Spleen (tissue), 11 donors: ENCODE results near the gene C6orf132. TPM values are rescaled to one million over a fixed set of nuclear protein-coding genes. Genes with fewer than 3 reads are reported as not detected.

Experiments
- DNase-seq: peaks from one replicate; pipeline ENCODE4 v3.0.0-alpha.2; 2020
- H3K27ac ChIP-seq, 8 donors: fragments of 200-600 bp; sonication (generic) in 7 of 8; 1 replicate in 4 of 8; 2 replicates in 4 of 8; pipeline versions ENCODE4 v1.5.0 to v1.8.0; 2016 to 2021; ENCODE audit warnings: inconsistent platforms in 4 of 8, mild to moderate bottlenecking in 4 of 8, moderate library complexity in 1 of 8
- H3K27me3 ChIP-seq, 7 donors: fragments of 200-600 bp; sonication (generic) in 6 of 7; replicated peaks in 1 of 7; 1 replicate in 4 of 7; 2 replicates in 3 of 7; pipeline versions ENCODE4 v1.5.0 to v1.8.0; 2016 to 2021; ENCODE audit warnings: inconsistent platforms in 3 of 7, mild to moderate bottlenecking in 1 of 7
- H3K36me3 ChIP-seq, 6 donors: fragments of 200-600 bp; sonication (generic) in 5 of 6; 1 replicate in 4 of 6; 2 replicates in 2 of 6; pipeline versions ENCODE4 v1.5.0 to v1.8.0; 2016 to 2021; ENCODE audit warnings: inconsistent platforms in 2 of 6
- H3K4me1 ChIP-seq, 6 donors: fragments of 200-600 bp; sonication (generic) in 5 of 6; 1 replicate in 3 of 6; 2 replicates in 3 of 6; pipeline versions ENCODE4 v1.5.0 to v1.8.0; 2016 to 2021; ENCODE audit warnings: inconsistent platforms in 3 of 6
- H3K4me3 ChIP-seq, 8 donors: fragments of 200-600 bp; sonication (generic) in 7 of 8; 1 replicate in 4 of 8; 2 replicates in 4 of 8; pipeline versions ENCODE4 v1.5.0 to v1.8.0; 2016 to 2021; ENCODE audit warnings: inconsistent platforms in 4 of 8, mild to moderate bottlenecking in 4 of 8, moderate library complexity in 2 of 8
- H3K9me3 ChIP-seq, 8 donors: fragments of 200-600 bp; sonication (generic) in 7 of 8; 1 replicate in 4 of 8; 2 replicates in 4 of 8; pipeline versions ENCODE4 v1.5.0 to v1.8.0; 2016 to 2021; ENCODE audit warnings: inconsistent platforms in 4 of 8
- CTCF ChIP-seq, 11 experiments: fragments of 200-600 bp in 7 of 11; fragments of 450-650 bp in 4 of 11; sonication (generic) in 4 of 11; IDR thresholded peaks in 8 of 11; conservative IDR thresholded peaks in 3 of 11; 1 replicate in 7 of 11; 2 replicates in 4 of 11; pipeline versions ENCODE4 v1.4.0 to v1.8.0; 2016 to 2021; ENCODE audit warnings: antibody characterized with exemption in 11 of 11, inconsistent platforms in 4 of 11, mild to moderate bottlenecking in 1 of 11
- POLR2A ChIP-seq, 3 donors: fragments of 450-650 bp; IDR thresholded peaks; one replicate each; pipeline ENCODE4 v1.5.1; 2017; ENCODE audit warnings: antibody characterized with exemption in 3 of 3, mild to moderate bottlenecking in 1 of 3
- POLR2AphosphoS5 ChIP-seq, 3 donors: sonication (generic); formaldehyde crosslinking; IDR thresholded peaks; one replicate each; pipeline ENCODE4 v1.5.1; 2017; ENCODE audit warnings: antibody characterized with exemption in 3 of 3
- WGBS, 5 donors: extraction: QIAGEN DNeasy Blood & Tissue Kit in 3 of 5; methylation state at CpG; one replicate each; pipeline versions ENCODE4 v1.1.5 to v1.1.7; 2013 to 2018; 5-methylcytosine and 5-hydroxymethylcytosine counted together
- intact Hi-C: fragments of 100-400 bp; cut with DNase I; formaldehyde crosslinking; loops from one replicate; pipeline ENCODE4 v1.15.0; 2023; ENCODE audit warnings: low total_unique reads
- polyA plus RNA-seq, 3 donors: library from polyadenylated mRNA; stranded (reverse); fragments of 200-250 nt; gene quantifications; one replicate each; pipeline ENCODE4 v1.2.1, GENCODE V29; 2013
- total RNA-seq, 7 donors: library from RNA; depleted of rRNA in 3 of 7; stranded (reverse); fragments of >200 nt in 3 of 7; fragmentation: NEBNext Ultra II Directional in 4 of 7; extraction: Animal tissue kit (Norgen Biotek cat#: 25700) in 4 of 7; gene quantifications; one replicate each; pipeline versions ENCODE4 v1.1.0 to v1.2.1, GENCODE V29; 2016 to 2021
- donor health status: healthy with polysubstance abuse.
- donor health status: DM: no; HTN: no; CAD: no; lungs with moderate emphysema.
- donor health status: DM: no; HTN: no; CAD: no.
- donor health status: Bipolar disorder and iron deficiency.
- donor health status: healthy.
- donor health status: DM: no; HTN: no; CAD: no.
- donor health status: DM: yes; HTN: yes; CAD: no.

Gene C6orf132
- total and polyA plus RNA-seq, 10 donors, result 0.05 to 0.27 (median 0.13) TPM; not detected in 3

DNA sequence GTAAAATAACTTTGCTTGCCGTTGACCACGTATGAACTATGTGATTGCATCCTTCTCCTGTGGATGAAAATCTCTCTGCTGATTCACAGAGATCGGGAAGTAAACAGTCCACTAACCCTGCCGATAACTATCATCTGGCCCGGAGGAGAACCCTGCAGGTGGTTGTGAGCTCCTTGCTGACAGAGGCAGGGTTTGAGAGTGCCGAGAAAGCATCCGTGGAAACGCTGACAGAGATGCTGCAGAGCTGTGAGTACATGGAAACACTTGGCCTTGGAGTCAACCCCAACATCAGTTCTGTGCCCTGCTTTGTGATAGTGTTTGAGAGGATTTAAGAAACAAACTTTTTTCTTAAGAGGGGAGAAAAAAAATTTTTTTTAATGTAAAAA lies 91.2 kb downstream of the C6orf132 start:
- H3K27me3 ChIP-seq, result no peaks in the 10 kb centered on the region
- DNase-seq, result no peak
- peak overlapping the region in 7 of 8 donors; percentile 91 to 96 (median 95) for H3K27ac ChIP-seq
- TF ChIP-seq POLR2AphosphoS5 (IDR thresholded peaks at IDR 0.05) (no peak), POLR2A (IDR thresholded peaks at IDR 0.05) (no peak), CTCF (IDR thresholded peaks at IDR 0.05 in 8 of 11, conservative IDR thresholded peaks at IDR 0.05 in 3 of 11) (no peak)
- H3K9me3 ChIP-seq, result no peaks in the 10 kb centered on the region
- peak overlapping the region; percentile 42 to 98 (median 82) for H3K4me3 ChIP-seq
- 38 to 61% (median 47%) methylated on average over 8 of the region's 8 CpGs for whole genome bisulfite sequencing, 5 donors
- H3K36me3 ChIP-seq, result peaks cover 0 to 60% (median 40%) of the 10 kb centered on the region in 6 donors
- peaks cover 33 to 77% (median 59%) of the 10 kb centered on the region in 6 donors for H3K4me1 ChIP-seq
- intact Hi-C loops, result no loop called here

Other genes starting within 250 kb of the C6orf132 start
- 1 to 10 TPM; 2.9 to 6.8 (median 4.7) TPM for gene USP49, start 247.2 kb downstream of the C6orf132 start, total RNA-seq
- gene USP49, start 247.2 kb downstream of the C6orf132 start, polyA plus RNA-seq, result under 1 TPM; 0.35 to 0.83 (median 0.46) TPM
- 10 to 100 TPM; 11.3 to 21.5 (median 15.9) TPM for gene MED20, start 221.5 kb downstream of the C6orf132 start, total RNA-seq
- gene MED20, start 221.5 kb downstream of the C6orf132 start, polyA plus RNA-seq, result 1 to 10 TPM; 5.3 to 8.6 (median 6.4) TPM
- gene BYSL, start 221.1 kb downstream of the C6orf132 start, total RNA-seq, result 10 to 100 TPM in 4 of 7 donors, 1 to 10 TPM in 3; 5.9 to 19.7 (median 11.3) TPM
- 10 to 100 TPM in 1 of 3 donors, 1 to 10 TPM in 2; 7.6 to 11.5 (median 8.8) TPM for gene BYSL, start 221.1 kb downstream of the C6orf132 start, polyA plus RNA-seq
- gene CCND3, start 200.8 kb downstream of the C6orf132 start, total RNA-seq, result 100 to 1,000 TPM; 124 to 531 (median 334) TPM
- 100 to 1,000 TPM; 115 to 209 (median 202) TPM for gene CCND3, start 200.8 kb downstream of the C6orf132 start, polyA plus RNA-seq
- gene TAF8, start 92.1 kb downstream of the C6orf132 start, total RNA-seq, result 10 to 100 TPM; 32.1 to 56.3 (median 38.8) TPM
- 10 to 100 TPM in 1 of 3 donors, 1 to 10 TPM in 2; 8.2 to 12.5 (median 8.8) TPM for gene TAF8, start 92.1 kb downstream of the C6orf132 start, polyA plus RNA-seq
- gene GUCA1A, start 30.7 kb upstream of the C6orf132 start, total RNA-seq, result not detected
- gene GUCA1A, start 30.7 kb upstream of the C6orf132 start, polyA plus RNA-seq, result under 1 TPM in 1 of 3 donors, not detected in 2; 0.11 TPM
- 1 to 10 TPM; 1.2 to 2.6 (median 1.9) TPM for gene GUCA1B, start 52.3 kb upstream of the C6orf132 start, total RNA-seq
- under 1 TPM; 0.70 to 0.87 (median 0.83) TPM for gene GUCA1B, start 52.3 kb upstream of the C6orf132 start, polyA plus RNA-seq
- gene MRPS10, start 75.2 kb upstream of the C6orf132 start, total RNA-seq, result 10 to 100 TPM; 25.1 to 32.3 (median 27.7) TPM
- gene MRPS10, start 75.2 kb upstream of the C6orf132 start, polyA plus RNA-seq, result 10 to 100 TPM; 17.2 to 26.1 (median 18.0) TPM